GM20000 (cell line): ENCODE results near the gene EFNA1.

Experiments
- DNase-seq: peaks from one replicate; pipeline ENCODE4 v3.0.0; 2012; ENCODE audit warnings: low spot score
- CTCF ChIP-seq: IDR thresholded peaks from 2 replicates; pipeline ENCODE4 v1.5.1; 2012; ENCODE audit warnings: mild to moderate bottlenecking, control low read depth; ENCODE audit errors: extremely low read depth, missing control alignments

EFNA1 gene

DNA sequence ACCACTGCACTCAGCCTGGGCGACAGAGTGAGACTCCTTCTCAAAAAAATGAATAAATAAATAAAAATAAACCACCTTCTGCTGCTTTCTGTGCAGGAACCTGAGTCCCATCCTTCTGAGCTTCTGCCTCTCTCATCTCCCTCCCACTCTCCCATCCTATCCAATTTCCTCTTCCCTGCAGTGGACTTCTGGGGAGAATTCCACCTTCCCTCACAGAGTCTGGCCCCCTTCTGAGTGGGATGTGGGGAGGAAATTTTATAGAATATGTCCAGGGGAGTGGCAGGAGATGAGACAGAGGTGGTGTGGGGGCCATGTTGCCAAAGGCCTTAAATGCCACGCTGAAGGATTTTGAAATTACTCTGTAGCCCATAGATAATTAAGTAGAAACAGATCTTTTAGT lies 5.4 kb upstream of the EFNA1 start:
- no peak for TF ChIP-seq CTCF
- no peak for DNase-seq

DNA sequence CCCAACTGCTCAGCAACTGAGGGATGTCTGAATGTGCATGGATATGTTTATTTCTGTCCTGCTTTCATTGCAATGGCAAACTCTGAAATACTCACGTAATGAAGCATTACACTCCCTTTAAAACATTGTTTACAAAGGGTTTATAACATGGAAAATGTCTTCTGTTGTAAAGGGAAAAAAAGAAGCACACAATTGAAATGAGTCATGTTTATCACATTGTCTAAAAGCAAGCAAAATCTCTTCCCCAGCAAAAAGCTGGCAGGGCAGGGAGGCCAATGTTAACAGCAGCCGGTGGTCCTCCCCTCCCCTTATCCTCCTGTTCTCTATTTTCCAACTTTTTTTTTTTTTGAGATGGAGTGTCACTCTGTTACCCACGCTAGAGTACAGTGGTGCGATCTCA lies 3.9 kb upstream of the EFNA1 start:
- no peak for TF ChIP-seq CTCF
- no peak for DNase-seq

DNA sequence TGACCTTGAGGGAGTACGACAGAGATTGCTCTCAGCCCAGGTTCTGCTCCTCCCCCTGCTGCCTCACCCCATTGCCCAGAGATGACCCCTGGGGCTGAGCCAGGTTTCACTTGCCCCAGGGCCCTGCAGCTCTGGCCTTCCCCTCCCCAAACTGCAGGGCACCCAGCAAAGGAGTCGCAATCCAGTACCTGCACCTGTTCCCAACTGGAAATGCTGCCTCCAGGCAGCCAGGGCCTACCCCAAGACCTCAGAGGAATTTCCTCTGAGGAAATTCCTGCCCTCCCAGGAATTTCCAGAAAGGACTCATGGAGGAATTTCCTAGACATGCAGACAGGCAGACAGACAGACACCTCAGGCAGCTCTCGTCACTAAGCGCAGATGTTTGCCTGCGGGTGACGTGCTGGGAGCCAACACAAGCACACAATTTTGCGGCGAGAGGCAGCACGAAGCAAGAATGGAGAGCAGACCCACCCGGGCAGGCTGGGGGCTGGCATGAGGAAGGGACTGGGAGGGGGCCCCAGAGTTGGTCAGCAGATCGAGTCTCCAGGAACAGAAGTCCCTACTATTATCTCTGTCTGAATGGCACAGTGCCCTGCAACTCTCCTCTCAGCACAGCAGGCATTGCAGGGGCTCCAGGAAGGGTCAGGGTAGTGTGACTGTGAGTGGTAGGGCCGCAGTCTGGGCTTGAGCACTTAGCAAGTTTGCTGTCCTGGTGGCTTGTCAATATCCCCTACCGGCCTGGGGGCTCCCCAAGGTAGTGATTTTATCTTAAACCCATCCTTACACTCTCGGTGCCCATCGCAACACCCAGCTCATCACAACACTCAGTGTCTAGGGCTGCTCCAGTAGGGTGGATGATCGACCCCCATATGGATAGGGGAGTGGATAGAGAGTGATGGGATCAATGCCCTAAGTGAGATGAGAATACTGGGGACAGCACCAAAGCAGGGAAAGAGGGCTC lies 2.9 kb upstream of the EFNA1 start:
- DNase-seq: no peak

DNA sequence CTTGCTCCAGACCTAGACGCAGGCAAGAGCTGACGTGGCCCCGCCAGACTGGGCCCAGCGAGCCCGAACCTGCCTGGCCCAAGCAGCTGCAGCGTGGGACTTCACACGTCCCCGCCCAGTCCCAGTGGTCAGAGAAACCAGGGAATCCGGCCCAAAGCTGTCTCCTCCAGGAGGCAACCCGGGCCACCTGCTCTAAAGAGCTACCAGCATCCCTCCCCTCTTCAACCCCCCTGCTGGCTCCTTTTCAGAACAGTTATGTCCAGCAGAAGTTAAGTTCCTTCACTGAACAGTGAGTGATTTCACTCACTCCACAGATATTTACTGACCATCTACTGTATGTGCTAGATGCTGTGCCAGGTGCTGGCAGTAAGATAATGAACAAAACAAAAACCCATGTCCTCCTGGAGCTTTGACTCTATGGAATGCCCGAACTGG lies 2.1 kb upstream of the EFNA1 start:
- TF ChIP-seq CTCF: no peak

More for the DNA sequence above, 2.9 kb upstream of the EFNA1 start:
- no peak for TF ChIP-seq CTCF

DNA sequence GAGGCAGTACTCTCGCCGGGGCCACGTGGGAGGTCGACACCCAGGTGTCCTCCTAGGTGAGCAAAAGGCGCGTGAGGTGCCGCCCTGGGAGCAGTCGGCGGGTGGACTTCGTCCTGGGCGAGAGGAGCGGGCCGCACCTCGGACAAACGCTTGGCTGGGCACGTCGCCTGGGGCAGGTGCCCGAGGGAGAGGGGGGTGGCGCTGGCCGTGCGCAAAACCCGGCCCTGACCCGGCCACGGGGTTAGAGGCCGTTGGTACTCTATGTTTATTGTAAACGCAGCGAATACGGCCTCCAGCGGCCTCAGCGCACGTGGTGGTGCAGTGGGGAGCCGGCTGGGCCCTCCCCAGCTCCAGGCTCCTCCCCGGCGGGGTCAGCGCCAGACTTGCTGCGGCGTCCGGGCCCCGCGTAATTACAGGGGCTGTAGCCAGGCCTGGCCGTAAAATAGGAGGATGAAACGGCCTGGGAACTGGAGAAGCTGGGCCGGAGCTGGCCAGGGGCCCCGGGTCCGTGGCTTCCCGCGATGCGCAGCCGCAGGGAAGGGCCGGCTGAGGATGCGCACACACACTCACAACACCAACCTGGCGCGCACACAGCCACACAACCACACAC lies 1.6 kb upstream of the EFNA1 start:
- no peak for TF ChIP-seq CTCF
- no peak for DNase-seq

More for the DNA sequence above, 2.1 kb upstream of the EFNA1 start:
- no peak for DNase-seq

DNA sequence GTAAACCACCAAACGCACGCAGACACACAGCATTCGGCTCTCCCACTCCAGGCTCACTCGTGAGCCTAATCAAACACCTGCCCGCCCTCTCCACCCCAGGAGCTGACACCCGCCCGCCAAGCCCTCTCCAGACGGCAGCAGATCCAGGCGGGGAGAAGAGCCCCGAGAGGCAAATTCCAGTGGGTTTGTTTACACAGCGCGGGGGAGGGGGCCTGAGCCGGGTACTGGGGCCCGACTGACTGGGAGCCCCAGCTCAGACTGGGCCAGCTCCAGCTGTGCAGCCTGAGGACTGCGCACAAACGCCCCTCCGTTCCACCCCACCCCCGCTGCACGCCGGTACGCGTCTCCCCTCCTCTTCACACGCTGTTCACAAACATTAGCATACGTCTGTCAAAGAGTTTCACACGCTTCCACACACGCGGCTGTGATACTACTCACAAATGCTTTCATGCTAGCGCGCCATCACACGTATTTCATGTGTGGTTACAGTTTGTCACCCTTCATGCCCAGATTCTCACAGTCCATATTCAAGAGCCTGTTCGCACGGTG lies 1.0 kb upstream of the EFNA1 start:
- no peak for TF ChIP-seq CTCF
- no peak for DNase-seq
